Lung microvascular endothelial cell (primary cell): ENCODE data around the gene NDUFA13. TPM values are rescaled to one million over a fixed set of nuclear protein-coding genes. Genes with fewer than 3 reads are reported as not detected.

Experiments
- DNase-seq, 2 donors: peaks; one replicate each; pipeline versions ENCODE4 v3.0.0 to v3.0.0-alpha.2; 2010; ENCODE audit warnings: low read depth in 2 of 2
- total RNA-seq: library from RNA; depleted of rRNA; stranded (reverse); fragments of >200 nt; gene quantifications from 2 replicates; pipeline ENCODE4 v1.2.1, GENCODE V29; 2014

NDUFA13 gene
- total RNA-seq, 1 donor from 2014 or later: 292 TPM

DNA sequence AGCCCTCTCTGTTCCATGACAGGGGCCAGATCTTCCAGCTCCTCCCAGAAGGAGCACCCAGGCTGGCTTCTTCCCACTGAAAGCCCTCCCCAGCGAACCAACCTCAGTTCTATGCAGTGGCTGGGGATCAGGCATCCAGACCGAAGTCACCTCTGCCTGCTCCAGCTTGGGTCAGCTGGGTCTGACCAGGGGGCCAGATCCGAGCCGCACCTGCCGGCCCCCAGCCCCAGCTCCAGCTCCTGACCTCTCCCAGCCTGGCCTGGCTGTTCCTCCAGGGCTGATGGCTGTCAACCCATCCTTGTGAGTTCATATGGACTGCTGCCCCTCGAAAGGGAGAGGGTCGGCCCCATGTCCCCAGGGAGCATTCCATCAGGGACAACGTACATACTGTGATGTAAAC is 8.7 kb upstream of the NDUFA13 start:
- no peak for DNase-seq

DNA sequence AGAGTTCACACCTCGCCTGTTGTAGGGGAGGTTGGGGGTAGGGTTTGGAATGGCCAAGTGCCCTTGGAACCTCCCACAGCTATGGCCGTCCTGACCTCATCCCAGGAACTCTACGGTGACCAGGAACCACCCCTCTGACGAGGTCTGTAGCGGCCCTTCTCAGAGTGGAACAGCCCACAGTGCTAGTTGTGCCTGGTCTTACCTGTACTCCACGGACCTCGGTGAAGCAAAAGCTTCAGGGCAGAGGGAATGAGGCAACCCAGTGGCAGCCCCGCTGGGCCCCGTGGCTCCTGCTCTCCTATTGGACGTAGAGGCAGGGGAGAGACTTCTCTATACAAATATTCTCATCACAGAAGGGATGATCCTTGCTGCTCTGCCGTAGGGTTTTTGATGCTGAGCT is 7.8 kb upstream of the NDUFA13 start:
- no peak for DNase-seq

DNA sequence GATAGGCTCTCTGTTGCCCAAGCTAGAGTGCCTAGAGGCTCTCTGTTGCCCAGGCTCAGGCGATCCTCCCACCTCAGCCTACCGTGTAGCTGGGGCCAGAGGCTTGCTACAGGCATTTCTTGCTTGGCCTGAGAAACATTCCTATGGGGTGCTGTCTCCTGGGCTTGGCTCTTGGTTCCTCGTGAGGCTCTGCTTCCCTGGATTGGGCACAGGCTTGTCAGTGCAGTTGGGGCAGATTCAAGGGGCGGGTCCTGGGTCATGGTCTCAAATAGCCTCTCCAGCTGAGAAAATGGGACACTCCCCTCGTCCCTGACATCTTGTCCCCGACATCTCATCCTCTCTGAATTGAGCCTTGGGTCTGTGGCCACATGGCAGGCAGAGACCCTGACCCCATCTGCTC is 5.6 kb upstream of the NDUFA13 start:
- DNase-seq: no peak

DNA sequence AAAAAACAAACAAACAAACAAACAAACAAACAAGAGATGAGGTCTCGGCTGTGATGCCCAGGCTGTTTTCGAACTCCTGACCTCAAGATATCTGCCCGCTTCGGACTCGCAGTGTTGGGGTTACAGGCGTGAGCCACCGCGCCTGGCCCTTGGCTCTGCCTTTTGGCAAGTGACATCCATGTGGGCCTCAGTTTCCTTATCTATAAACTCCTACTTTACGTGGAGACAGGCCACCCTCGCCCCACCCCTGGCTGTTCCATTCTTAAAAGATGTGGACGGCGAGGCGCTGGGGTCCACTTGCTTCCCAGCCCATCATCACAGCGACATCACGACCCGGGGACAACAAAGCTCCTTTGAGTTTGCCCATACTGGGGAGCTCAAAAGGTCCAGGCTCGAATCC is 2.3 kb upstream of the NDUFA13 start:
- DNase-seq: no peak

DNA sequence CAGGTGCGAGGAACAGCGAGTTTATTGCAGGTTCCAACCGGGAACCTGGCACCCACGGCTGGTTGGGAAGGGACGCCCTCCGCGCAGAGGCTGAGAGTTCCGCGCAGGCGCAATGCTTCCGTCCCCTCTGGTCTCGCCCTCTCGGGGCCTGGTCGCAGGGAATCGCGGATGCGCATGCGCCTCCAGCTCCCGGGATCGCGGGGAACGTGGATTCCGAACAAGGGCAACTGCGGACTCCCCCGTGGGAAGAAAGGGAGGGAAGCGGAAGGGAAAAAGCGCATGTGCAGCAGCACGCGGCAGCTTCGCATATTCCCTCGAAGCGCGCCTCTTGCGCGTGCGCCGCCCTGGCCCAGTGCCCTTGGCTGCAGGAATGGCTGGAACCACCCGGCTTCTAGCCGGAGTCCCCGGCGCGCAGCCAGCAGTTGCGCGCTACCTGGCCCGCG is 1.8 kb upstream of the NDUFA13 start:
- DNase-seq: peak; percentile 19 to 81

DNA sequence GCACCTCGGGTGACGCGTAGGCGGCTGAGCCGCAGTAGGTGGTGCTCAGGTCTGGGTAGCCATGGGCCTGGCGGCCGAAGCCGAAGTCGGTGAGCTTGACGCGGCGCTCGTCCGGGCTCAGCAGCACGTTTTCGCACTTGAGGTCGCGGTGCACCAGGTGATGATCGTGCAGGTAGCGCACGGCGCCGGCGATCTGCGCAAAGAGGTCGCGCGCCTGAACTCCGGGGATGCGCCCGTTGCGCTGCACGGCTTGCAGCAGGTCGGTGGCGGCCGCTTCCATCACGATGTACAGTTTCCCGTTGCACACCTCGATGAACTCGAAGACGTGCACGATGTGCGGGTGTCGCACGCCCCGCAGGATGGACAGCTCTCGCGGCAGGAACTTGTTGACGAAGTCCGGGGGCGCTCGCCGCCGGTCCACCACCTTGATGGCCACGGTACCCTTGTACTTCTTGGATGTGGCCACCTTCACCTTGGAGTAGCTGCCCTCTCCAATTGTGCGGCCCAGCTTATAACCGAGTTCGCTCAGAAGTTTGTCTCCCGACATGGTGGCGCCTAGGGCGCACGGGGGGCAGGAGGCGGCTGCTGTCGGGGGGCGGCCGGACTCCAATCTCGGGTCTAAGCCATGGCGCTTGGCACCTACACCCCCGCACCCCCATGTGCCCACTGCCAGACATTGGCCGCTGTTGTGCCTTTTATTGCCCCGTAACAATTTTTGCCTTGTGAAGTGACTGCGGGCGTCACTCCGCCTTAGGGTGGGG is 964 bp upstream of the NDUFA13 start, which contains the start of gene TSSK6:
TSSK6 (minus strand) TSS at position 668 of the 761 bp plus-strand sequence; CDS start at position 547, 121 bp downstream.
- DNase-seq: no peak

DNA sequence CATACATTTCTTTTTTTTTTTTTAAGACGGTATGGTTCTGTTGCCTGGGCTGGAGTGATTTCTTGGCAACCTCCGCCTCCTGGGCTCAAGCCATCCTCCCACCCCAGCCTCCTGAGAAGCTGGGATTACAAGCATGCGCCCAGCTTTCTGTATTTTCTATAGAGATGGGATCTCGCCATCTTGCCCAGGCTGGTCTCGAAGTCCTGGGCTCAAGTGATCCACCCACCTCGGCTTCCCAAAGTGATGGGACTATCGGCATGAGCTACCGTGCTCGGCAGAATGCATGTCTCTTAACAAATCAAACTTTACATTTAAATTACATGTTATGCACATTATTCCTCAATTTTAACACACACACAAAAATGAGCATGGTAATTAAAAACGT is 1.2 kb downstream of the NDUFA13 start:
- DNase-seq: no peak

DNA sequence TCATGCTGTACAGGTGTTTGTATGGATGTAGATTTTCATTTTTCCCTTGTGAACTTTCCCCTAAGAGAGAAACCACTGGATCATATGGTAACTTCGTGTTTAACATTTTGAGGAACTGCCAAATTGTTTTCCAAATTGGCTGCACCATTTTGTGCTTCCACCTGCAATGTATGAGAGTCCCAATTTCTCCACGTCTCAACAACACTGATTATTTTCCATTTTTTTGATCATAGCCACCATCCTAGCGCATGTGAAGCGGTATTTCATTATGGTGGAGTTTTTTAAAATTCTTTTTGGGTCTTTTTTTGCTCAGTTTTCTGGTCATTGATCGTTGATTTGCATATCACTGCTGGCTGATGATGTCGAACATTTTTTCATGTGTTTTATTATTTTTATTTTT is 5.0 kb downstream of the NDUFA13 start:
- DNase-seq: no peak

DNA sequence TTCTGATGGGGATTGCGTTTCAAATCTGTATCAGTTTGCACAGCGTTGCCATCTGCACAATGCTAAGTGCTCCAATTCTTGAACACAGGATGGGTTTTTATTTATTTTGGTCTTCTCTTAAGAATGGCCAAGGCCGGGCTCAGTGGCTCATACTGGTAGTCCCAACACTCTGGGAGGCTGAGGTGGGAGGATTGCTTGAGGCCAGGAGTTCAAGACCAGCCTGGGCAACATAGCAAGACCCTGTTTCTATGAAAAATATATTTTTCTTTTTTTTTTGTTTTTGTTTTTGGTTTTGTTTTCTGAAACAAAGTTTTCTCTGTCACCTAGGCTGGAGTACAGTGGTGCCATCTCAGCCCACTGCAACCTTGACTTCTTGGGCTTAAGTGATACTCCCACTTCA is 7.2 kb downstream of the NDUFA13 start:
- DNase-seq: no peak

DNA sequence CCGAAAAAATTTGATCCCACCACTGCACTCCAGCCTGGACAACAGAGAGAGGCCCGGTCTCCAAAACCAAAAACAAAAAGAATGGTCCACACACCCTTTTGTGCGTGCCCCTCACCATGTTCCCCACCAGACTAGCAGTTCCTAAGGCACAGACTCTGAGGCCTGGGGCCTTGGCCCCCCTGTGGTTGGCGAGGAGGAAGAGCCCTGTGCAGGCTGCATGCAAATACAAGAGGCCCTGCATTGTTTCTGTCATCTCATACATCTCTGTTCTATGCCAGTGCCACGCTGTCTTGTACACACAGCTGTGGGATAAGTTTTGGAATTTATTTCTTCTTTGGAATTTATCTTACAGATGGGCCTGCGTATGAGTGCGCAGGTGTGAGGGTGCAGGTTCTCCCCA is 8.0 kb downstream of the NDUFA13 start:
- DNase-seq: no peak

DNA sequence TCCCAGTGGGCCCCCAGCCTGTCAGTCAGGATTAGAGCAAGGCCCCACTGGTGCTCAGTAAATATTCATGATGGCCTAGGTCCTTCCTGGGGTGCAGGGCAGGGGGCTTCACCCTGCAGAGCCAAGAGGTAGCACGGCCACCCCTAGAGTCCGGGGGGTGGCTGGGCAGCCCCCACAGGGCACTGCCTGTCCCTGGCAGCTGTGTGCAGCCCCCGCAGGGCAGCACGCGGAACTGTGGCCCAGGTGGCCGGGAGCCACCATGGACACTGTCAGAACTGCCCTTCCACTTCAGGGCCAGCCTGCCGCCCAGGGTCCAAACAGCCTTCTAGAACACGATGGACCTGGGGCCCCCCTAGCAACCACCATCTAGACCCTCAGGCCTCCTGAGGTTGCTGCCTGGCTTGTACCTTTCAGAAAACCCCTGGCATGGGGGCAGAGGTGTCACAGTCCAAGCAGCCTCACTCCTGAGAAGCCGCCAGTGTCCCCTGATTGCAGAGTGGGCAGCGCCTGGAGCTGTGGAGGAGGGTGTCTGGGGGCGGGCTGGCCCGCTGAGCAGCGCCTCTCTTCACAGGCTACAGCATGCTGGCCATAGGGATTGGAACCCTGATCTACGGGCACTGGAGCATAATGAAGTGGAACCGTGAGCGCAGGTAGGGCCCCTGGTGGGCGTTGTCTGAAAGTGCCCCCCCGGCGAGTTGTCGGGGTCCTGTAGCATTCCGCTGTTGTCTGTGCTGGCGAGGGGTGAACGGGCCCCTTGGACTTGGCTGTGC is 9.8 kb downstream of the NDUFA13 start:
- no peak for DNase-seq

DNA sequence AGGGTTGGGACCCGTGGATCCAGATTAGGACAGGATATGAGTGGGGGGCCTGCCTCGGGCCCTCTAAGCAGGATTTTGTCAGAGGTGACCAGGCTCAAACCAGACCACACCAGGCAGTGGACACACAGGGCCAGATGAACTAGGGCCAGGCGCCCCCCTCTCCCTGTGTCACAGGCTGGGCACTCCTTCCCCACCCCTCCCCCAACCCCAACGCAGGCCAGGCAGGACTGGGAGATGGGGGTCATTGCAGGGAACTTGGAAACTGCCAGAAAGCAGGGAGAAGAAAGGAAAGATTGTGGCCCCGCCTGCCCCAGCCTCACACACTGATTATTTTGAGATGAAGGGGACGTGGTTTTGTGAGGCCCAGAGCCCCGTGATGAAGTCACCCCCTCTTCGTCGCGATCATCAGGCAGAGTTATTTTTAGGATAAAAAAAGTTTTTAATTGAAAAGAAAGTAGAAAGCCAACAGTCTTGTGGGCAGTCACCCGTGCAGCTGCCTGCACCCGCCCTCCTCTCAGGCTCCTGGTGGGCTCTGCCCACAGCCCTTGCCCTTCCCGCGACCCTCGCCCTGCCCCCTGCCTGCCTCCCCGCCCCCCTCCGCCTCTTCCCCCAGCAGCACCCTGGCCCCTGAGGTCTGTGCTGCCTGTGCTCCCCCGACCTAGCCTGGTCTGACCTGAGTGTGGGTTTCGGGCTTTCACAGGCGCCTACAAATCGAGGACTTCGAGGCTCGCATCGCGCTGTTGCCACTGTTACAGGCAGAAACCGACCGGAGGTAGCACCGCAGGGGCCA is 10.8 kb downstream of the NDUFA13 start:
- no peak for DNase-seq

DNA sequence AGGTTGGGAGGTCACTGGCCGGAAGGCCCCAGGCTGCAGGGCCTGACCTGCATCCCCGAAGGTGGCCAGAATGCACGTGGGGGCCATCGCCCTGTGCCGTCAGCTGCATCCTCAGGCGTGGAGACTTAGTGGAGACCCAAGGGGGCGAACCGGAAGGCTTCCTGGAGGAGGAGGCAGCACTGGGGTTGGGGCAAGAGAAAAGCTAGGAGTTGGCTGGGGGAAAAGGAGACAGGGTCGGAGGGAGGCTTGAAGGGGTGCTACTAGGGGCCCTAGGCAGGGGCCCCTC is 11.3 kb downstream of the NDUFA13 start:
- DNase-seq: no peak

DNA sequence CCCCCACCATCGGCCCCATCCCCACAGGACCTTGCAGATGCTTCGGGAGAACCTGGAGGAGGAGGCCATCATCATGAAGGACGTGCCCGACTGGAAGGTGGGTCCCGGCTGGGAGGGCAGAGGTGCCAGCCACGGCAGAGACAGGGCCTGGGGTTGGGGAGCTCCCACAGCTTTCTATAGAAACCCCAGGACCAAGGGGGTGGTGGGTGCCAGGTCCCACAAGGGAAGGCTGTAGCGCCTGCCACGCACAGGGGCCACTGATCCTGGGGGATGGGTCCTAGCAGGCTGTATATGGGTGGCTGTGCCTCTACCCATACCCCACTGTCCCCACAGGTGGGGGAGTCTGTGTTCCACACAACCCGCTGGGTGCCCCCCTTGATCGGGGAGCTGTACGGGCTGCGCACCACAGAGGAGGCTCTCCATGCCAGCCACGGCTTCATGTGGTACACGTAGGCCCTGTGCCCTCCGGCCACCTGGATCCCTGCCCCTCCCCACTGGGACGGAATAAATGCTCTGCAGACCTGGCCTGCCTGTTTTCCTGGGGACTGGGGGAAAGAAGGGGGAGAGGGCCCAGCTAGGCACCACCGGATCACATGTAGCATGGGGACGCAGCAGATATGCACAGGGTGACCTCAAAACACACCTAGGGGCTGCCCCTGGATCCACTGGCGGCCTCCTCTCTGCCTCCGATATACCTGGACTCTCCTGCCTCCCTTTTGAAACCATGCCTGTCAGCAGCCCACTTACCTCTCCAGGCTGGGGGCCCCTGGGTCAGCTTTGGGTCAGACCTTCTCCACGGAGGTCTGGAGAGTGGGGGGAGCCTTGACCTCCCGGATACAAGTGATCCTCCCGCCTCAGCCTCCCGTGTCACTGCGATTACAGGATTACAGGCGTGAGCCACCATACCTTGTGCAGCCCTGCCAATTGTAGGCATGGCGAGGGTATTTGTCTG is 11.9 kb downstream of the NDUFA13 start:
- DNase-seq: no peak

DNA sequence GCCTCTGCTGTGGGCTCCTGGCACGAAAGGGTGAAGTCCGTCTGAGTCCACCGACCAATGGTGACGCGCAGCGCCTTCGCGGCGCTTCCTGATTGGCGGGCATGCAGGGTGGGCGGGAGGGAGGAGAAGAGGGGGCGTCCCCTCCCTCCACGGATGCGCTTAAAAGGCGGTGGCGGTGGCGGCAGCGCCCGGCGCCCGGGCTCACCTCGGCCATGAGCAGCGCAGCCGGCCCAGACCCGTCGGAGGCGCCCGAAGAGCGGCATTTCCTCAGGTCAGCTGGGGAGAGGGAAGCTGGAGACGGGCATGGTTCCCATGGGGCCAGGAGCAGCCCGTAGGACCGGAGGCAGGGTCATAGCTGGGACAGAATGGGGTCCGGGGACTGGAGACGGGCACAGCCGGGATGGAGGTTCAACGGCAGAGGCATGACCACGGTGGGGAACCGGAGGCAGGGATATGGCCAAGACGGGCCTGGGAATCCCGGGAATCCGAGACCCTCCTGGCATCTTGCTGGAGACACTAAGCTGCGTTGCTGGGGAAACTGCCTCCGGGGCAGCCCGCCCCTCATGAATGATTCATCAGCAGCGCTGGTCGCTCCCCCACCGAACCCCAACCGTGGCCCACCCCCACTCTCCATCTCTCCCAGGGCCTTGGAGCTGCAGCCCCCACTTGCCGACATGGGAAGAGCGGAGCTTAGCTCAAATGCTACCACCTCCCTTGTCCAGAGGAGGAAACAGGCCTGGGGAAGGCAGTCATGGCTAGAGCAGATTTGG is 12.9 kb downstream of the NDUFA13 start, which contains the start of gene YJEFN3:
YJEFN3 (plus strand) TSS at position 191 of the 770 bp plus-strand sequence; CDS start at position 213, 22 bp downstream.
- peak; percentile 41 to 70 for DNase-seq

DNA sequence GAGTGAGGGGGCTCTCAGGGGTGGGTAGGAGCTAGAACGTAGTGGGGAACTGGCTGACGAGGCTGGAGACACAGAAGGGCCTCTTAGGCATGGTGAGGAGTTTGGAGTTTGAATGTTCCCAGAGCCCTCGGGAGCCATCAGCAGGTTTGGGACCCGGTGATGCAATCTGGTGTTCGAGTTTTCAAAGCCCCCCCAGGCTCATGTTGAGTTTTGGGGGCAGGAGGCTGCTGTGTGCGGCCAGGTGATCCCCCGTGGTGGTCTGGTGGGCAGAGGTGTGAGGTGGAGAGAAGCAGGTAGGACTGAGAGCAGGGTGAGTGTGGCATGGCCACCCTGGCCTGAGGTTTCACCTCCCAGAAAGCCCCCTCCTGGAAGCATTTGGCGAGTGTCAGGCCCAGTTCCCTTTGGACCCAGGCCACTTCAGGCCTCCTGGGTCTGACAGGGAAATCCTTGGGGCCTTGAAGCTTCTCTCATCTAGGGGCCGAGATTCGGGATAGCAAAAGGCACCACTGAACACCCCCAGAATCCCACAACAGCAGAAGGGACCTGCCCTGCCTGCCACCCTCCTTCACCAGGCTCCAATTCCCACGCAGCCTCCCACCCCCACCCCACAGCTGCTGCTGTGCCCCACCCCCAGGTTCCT is 13.9 kb downstream of the NDUFA13 start:
- DNase-seq: no peak

DNA sequence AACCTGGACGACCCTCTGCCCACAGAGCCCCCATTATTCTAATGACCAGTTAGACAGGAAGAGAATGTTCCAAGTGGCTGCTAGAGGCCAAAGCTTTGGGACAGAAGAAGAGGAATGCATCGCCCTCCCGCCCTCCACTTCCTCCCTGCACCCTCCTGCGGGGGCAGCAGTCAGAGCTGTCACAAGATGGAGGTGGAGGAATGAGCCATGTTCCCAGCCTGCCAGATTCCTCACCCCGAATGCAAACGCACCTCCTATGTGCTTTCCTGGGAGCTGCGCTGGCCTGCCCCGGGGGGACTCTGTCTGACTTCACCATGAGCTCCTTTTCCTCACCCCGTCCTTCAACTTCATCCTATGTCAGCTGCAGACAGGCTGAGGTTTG is 14.4 kb downstream of the NDUFA13 start:
- no peak for DNase-seq

DNA sequence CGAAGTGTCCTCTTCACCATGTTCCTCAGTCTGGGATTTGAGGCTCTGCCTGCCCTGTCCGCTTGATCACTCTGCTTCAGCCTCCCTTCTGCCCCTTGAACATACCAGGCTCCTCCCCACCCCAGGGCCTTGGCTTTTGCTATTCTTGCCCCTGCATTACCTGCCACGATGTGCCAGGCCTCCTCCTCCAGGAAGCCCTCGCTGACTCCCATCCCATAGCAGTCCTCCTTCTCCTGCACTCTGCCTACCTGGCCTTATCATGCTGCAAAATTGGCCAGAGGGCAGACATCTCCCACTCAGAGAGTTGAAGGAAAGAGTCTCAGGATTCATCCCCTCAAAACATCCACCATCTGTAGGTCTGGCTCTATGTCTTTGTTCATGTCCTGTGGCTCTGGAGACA is 14.9 kb downstream of the NDUFA13 start:
- no peak for DNase-seq

DNA sequence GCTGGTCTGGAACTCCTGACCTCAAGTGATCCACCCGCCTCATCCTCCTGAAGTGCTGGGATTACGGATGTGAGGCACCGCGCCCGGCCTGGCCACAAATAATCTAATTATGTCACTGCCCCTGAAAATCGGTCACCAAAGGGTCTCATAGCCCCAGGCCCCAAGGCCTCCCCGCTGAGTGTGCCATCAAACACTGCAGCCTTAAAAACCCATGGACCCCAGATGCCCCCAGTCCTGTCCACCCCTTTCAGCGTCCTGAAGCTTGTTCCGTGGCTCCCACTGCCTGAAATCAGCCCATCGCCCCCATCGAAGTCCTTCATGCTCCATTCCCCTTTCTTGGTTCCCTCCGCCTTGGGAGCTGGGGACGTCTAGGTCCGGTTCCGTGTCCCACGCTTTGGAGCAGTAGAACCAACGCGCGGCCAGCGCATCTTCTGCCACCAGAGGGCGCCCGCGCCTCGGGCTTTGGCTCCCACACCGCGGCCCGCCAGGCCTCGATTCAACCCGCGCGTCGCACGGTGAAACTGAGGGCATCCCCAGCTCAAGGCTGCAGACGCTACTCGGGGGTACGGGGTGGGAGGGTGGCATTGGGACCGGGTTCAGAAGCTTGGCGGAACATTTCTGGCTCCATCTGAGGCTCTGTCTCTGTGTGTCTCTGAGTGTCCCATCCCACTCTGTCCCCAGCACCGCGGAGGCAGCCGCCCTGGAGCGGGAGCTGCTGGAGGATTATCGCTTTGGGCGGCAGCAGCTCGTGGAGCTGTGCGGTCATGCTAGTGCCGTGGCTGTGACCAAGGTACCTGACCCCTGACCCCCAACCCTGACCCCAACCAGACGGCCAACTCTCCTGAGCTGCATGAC is 16.2 kb downstream of the NDUFA13 start:
- peak; percentile 58 to 74 for DNase-seq
